Uterus (tissue), 4 donors: ENCODE results near the gene PAK4. TPM values are rescaled to one million over a fixed set of nuclear protein-coding genes. Genes with fewer than 3 reads are reported as not detected.

Experiments
- DNase-seq, 2 donors: peaks; one replicate each; pipeline ENCODE4 v3.0.0-alpha.2; 2019 to 2020
- H3K27ac ChIP-seq, 2 donors: fragments of 200-600 bp; sonication (generic); 1 replicate in 1 of 2; 2 replicates in 1 of 2; pipeline ENCODE4 v1.5.1; 2016 to 2018
- H3K27me3 ChIP-seq, 2 donors: fragments of 200-600 bp; sonication (generic); one replicate each; pipeline ENCODE4 v1.5.1; 2018 to 2019; ENCODE audit warnings: control low read depth in 1 of 2
- H3K36me3 ChIP-seq, 2 donors: fragments of 200-600 bp; sonication (generic); one replicate each; pipeline ENCODE4 v1.5.1; 2019; ENCODE audit warnings: control low read depth in 1 of 2
- H3K4me1 ChIP-seq, 2 donors: fragments of 200-600 bp; sonication (generic); one replicate each; pipeline ENCODE4 v1.5.1; 2018 to 2019; ENCODE audit warnings: control low read depth in 1 of 2
- H3K4me3 ChIP-seq, 2 donors: fragments of 200-600 bp; sonication (generic); 1 replicate in 1 of 2; 2 replicates in 1 of 2; pipeline ENCODE4 v1.5.1; 2018 to 2019; ENCODE audit warnings: mild to moderate bottlenecking in 1 of 2
- H3K9me3 ChIP-seq, 2 donors: fragments of 200-600 bp; sonication (generic); one replicate each; pipeline ENCODE4 v1.5.1; 2019; ENCODE audit warnings: control low read depth in 1 of 2
- POLR2A ChIP-seq, 2 donors: fragments of 450-650 bp; IDR thresholded peaks; one replicate each; pipeline ENCODE4 v1.6.1; 2016; ENCODE audit warnings: antibody characterized with exemption in 2 of 2, mild to moderate bottlenecking in 1 of 2, moderate library complexity in 1 of 2
- intact Hi-C: fragments of 100-400 bp; cut with DNase I; formaldehyde crosslinking; loops from one replicate; pipeline ENCODE4 v1.15.1; 2023; ENCODE audit warnings: low total_unique reads
- total RNA-seq, 4 donors: library from RNA; depleted of rRNA in 3 of 4; stranded (reverse); fragments of >200 nt in 3 of 4; gene quantifications; one replicate each; pipeline versions ENCODE4 v1.1.0 to v1.2.4, GENCODE V29; 2014 to 2023
- TF ChIP-seq, protein P1 (sequence below), 4 experiments: fragments of 200-600 bp in 2 of 4; fragments of 450-650 bp in 2 of 4; sonication (generic) in 2 of 4; IDR thresholded peaks; one replicate each; pipeline ENCODE4 v1.5.1; 2016 to 2019; ENCODE audit warnings: antibody characterized with exemption in 4 of 4, mild to moderate bottlenecking in 2 of 4, moderate library complexity in 1 of 4
- donor health status: DM: yes; HTN: yes; CAD: no.

Gene PAK4
- total RNA-seq, 4 donors from 2014 or later, result 0.26 to 57.4 (median 24.3) TPM

DNA sequence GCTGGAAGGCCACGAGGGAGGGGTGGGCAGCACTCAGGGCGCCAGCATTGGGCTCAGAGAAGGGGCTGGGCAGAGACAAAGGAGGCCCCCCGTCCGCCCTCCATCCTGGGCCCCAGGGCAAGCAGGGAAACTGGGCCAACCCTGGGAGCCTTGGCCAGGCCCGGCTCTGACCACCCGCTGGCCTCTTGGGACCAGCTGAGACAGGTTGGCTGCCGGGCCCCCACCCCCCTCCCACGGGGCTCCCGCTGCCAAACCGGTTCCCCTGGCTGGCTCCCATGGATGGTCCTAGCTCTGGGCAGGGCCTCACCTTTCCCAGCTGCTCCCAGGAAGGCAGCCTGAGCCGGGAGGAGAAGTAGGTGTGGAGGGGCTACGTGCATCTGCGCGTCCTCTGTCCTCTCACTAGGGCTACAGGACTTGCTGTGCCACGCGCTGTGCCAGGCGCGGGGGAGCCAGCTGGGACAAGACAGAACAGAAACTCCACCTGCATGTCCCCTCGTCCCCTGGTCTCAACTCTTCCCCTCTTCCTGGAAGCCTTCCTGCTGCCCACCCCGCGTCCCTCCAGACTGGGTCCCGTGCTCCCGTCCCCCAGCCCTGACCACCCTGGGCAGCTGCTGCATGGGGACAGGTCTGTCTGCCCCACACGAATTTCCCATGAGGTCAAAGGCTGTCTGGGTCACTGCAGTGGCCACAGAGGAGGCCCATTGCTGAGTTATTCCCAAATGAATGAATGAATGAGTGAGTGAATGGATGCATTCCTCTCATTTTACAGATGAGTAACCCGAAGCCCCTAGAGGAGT lies 42.1 kb downstream of the PAK4 start:
- Histone ChIP-seq H3K27me3 (no peaks in the 10 kb centered on the region), H3K4me1 (peaks cover 0 to 19% of the 10 kb centered on the region in 2 donors), H3K9me3 (no peaks in the 10 kb centered on the region), H3K27ac (peak overlapping the region; percentile 46 to 60), H3K4me3 (no peak overlapping the region), H3K36me3 (no peaks in the 10 kb centered on the region)
- TF ChIP-seq POLR2A (IDR thresholded peaks at IDR 0.05), result no peak
- TF ChIP-seq, protein P1, sequence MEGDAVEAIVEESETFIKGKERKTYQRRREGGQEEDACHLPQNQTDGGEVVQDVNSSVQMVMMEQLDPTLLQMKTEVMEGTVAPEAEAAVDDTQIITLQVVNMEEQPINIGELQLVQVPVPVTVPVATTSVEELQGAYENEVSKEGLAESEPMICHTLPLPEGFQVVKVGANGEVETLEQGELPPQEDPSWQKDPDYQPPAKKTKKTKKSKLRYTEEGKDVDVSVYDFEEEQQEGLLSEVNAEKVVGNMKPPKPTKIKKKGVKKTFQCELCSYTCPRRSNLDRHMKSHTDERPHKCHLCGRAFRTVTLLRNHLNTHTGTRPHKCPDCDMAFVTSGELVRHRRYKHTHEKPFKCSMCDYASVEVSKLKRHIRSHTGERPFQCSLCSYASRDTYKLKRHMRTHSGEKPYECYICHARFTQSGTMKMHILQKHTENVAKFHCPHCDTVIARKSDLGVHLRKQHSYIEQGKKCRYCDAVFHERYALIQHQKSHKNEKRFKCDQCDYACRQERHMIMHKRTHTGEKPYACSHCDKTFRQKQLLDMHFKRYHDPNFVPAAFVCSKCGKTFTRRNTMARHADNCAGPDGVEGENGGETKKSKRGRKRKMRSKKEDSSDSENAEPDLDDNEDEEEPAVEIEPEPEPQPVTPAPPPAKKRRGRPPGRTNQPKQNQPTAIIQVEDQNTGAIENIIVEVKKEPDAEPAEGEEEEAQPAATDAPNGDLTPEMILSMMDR (IDR thresholded peaks at IDR 0.05), result no peak
- intact Hi-C loops, result no loop called here
- no peak for DNase-seq

- no peak overlapping the region for H3K27ac ChIP-seq
- intact Hi-C loops, result no loop called here
- no peak for DNase-seq
- no peak for TF ChIP-seq POLR2A (IDR thresholded peaks at IDR 0.05)
- TF ChIP-seq, protein P1 (IDR thresholded peaks at IDR 0.05), result no peak
- H3K36me3 ChIP-seq, result no peaks in the 10 kb centered on the region
- H3K9me3 ChIP-seq, result no peaks in the 10 kb centered on the region
- H3K27me3 ChIP-seq, result no peaks in the 10 kb centered on the region
- H3K4me3 ChIP-seq, result no peak overlapping the region
- peaks cover 0 to 19% of the 10 kb centered on the region in 2 donors for H3K4me1 ChIP-seq
Observed at GRCh38 chr19:39168258-39169142, 42.9 kb downstream of the PAK4 start.

DNA sequence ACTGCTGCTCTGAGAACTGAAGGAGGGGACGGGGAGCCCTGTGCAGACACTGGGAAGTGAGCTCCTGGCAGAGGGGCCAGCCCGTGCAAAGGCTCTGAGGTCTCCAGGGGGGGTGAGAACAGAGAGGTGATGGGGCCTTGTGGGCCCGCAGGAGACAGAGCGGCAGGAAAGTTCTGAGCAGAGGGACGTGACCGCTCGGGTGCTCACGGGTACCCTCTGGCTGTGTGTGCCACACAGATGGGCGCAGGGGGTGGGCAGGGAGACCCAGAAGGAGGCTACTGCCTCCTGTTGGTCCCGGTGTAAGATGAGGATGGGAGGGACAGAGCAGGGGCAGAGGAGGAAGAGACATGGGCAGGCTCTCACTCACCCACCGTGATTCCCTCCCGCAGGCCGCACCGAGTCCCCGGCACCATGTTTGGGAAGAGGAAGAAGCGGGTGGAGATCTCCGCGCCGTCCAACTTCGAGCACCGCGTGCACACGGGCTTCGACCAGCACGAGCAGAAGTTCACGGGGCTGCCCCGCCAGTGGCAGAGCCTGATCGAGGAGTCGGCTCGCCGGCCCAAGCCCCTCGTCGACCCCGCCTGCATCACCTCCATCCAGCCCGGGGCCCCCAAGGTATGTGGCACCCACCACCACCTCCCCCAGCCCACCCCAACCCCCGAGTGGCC lies 43.7 kb downstream of the PAK4 start:
- no peak overlapping the region for H3K4me3 ChIP-seq
- peaks cover 0 to 19% of the 10 kb centered on the region in 2 donors for H3K4me1 ChIP-seq
- no peaks in the 10 kb centered on the region for H3K36me3 ChIP-seq
- H3K9me3 ChIP-seq, result no peaks in the 10 kb centered on the region
- DNase-seq, result no peak
- no peaks in the 10 kb centered on the region for H3K27me3 ChIP-seq
- H3K27ac ChIP-seq, result no peak overlapping the region
- TF ChIP-seq, protein P1 (IDR thresholded peaks at IDR 0.05), result no peak
- no peak for TF ChIP-seq POLR2A (IDR thresholded peaks at IDR 0.05)
- intact Hi-C loops, result no loop called here

- no peak for DNase-seq
- H3K36me3 ChIP-seq, result no peaks in the 10 kb centered on the region
- H3K9me3 ChIP-seq, result no peaks in the 10 kb centered on the region
- no peak for TF ChIP-seq POLR2A (IDR thresholded peaks at IDR 0.05)
- TF ChIP-seq, protein P1 (IDR thresholded peaks at IDR 0.05), result no peak
- H3K27me3 ChIP-seq, result no peaks in the 10 kb centered on the region
- H3K4me3 ChIP-seq, result no peak overlapping the region
- H3K27ac ChIP-seq, result no peak overlapping the region
- intact Hi-C loops, result no loop called here
- peaks cover 0 to 19% of the 10 kb centered on the region in 2 donors for H3K4me1 ChIP-seq
Observed at GRCh38 chr19:39170386-39171231, 45.0 kb downstream of the PAK4 start.
